Central memory CD8-positive, alpha-beta T cell (primary cell): ENCODE data around the gene TEX264.

ENCODE experiments used
- ATAC-seq: fragments of 150-1000 bp; cut with Tn5 transposase; replicated peaks from 2 replicates; pipeline ENCODE4 v1.10.0; 2022; ENCODE audit warnings: mild to moderate bottlenecking, moderate FRiP score, moderate number of reproducible peaks; ENCODE audit not compliant: poor library complexity, severe bottlenecking; ENCODE audit errors: extremely low read depth
- DNase-seq, 2 donors: peaks; one replicate each; pipeline ENCODE4 v3.0.0; 2021; ENCODE audit warnings: low spot score in 2 of 2
- H3K27ac Mint-ChIP-seq: one replicate; pipeline ENCODE4 v1.8.0; 2022; ENCODE audit warnings: low read depth, mild to moderate bottlenecking, moderate library complexity, mixed read lengths
- H3K27me3 Mint-ChIP-seq: one replicate; pipeline ENCODE4 v1.8.0; 2022; ENCODE audit warnings: mixed read lengths
- H3K36me3 Mint-ChIP-seq: one replicate; pipeline ENCODE4 v1.8.0; 2022; ENCODE audit warnings: mild to moderate bottlenecking, moderate library complexity, mixed read lengths; ENCODE audit not compliant: insufficient read depth
- H3K4me1 Mint-ChIP-seq: one replicate; pipeline ENCODE4 v1.8.0; 2022; ENCODE audit warnings: mixed read lengths
- H3K4me3 Mint-ChIP-seq: one replicate; pipeline ENCODE4 v1.8.0; 2022; ENCODE audit warnings: mild to moderate bottlenecking, moderate library complexity, mixed read lengths
- H3K9me3 Mint-ChIP-seq: one replicate; pipeline ENCODE4 v1.8.0; 2022; ENCODE audit warnings: mixed read lengths

The TEX264 gene

GRCh38 chr3:51687431-51688205, 16.6 kb downstream of the TEX264 start:
- no peaks in the 10 kb centered on the region for H3K9me3 Mint-ChIP-seq
- H3K27ac Mint-ChIP-seq = peak overlapping the region; percentile 91
- H3K36me3 Mint-ChIP-seq = peaks cover 23% of the 10 kb centered on the region
- peaks cover 77% of the 10 kb centered on the region for H3K4me1 Mint-ChIP-seq
- no peaks in the 10 kb centered on the region for H3K27me3 Mint-ChIP-seq
- peak overlapping the region; percentile 73 for H3K4me3 Mint-ChIP-seq
- ATAC-seq (no peak), DNase-seq (no peak)

GRCh38 chr3:51688206-51688600, 17.2 kb downstream of the TEX264 start:
- H3K4me1 Mint-ChIP-seq = peaks cover 72% of the 10 kb centered on the region
- no peak for DNase-seq
- no peaks in the 10 kb centered on the region for H3K27me3 Mint-ChIP-seq
- H3K36me3 Mint-ChIP-seq = peaks cover 23% of the 10 kb centered on the region
- peak overlapping the region; percentile 91 for H3K27ac Mint-ChIP-seq
- ATAC-seq = no peak
- no peaks in the 10 kb centered on the region for H3K9me3 Mint-ChIP-seq
- no peak overlapping the region for H3K4me3 Mint-ChIP-seq

- no peak overlapping the region for H3K27ac Mint-ChIP-seq
- DNase-seq (no peak), ATAC-seq (no peak)
- H3K4me1 Mint-ChIP-seq = peaks cover 56% of the 10 kb centered on the region
- H3K9me3 Mint-ChIP-seq = no peaks in the 10 kb centered on the region
- peaks cover 21% of the 10 kb centered on the region for H3K36me3 Mint-ChIP-seq
- H3K27me3 Mint-ChIP-seq = no peaks in the 10 kb centered on the region
- no peak overlapping the region for H3K4me3 Mint-ChIP-seq
These were observed 20.0 kb downstream of the TEX264 start for GRCh38 chr3:51691021-51691420.

- Mint-ChIP-seq H3K27me3 (no peaks in the 10 kb centered on the region), H3K27ac (peak overlapping the region; percentile 82), H3K36me3 (peaks cover 13% of the 10 kb centered on the region), H3K4me1 (peaks cover 47% of the 10 kb centered on the region), H3K9me3 (no peaks in the 10 kb centered on the region), H3K4me3 (no peak overlapping the region)
- DNase-seq (no peak), ATAC-seq (no peak)
These were observed 20.9 kb downstream of the TEX264 start for GRCh38 chr3:51691949-51692348.

GRCh38 chr3:51692980-51693395, 21.9 kb downstream of the TEX264 start:
- Mint-ChIP-seq H3K36me3 (peaks cover 17% of the 10 kb centered on the region), H3K27ac (peak overlapping the region; percentile 82), H3K4me1 (peaks cover 38% of the 10 kb centered on the region), H3K4me3 (peak overlapping the region; percentile 47), H3K9me3 (no peaks in the 10 kb centered on the region), H3K27me3 (no peaks in the 10 kb centered on the region)
- DNase-seq = peak in 1 of 2 donors; percentile 24
- ATAC-seq = peak; percentile 94

GRCh38 chr3:51696954-51697353, 25.9 kb downstream of the TEX264 start:
- peaks cover 18% of the 10 kb centered on the region for H3K36me3 Mint-ChIP-seq
- H3K9me3 Mint-ChIP-seq = no peaks in the 10 kb centered on the region
- ATAC-seq (no peak), DNase-seq (no peak)
- H3K27ac Mint-ChIP-seq = no peak overlapping the region
- no peaks in the 10 kb centered on the region for H3K27me3 Mint-ChIP-seq
- no peak overlapping the region for H3K4me3 Mint-ChIP-seq
- peaks cover 29% of the 10 kb centered on the region for H3K4me1 Mint-ChIP-seq

GRCh38 chr3:51698209-51698608, 27.2 kb downstream of the TEX264 start:
- H3K9me3 Mint-ChIP-seq = no peaks in the 10 kb centered on the region
- no peak overlapping the region for H3K4me3 Mint-ChIP-seq
- no peaks in the 10 kb centered on the region for H3K27me3 Mint-ChIP-seq
- H3K27ac Mint-ChIP-seq = peak overlapping the region; percentile 49
- ATAC-seq (no peak), DNase-seq (no peak)
- H3K4me1 Mint-ChIP-seq = peaks cover 21% of the 10 kb centered on the region
- peaks cover 22% of the 10 kb centered on the region for H3K36me3 Mint-ChIP-seq

- H3K36me3 Mint-ChIP-seq = peaks cover 24% of the 10 kb centered on the region
- ATAC-seq (no peak), DNase-seq (no peak)
- no peak overlapping the region for H3K27ac Mint-ChIP-seq
- H3K27me3 Mint-ChIP-seq = no peaks in the 10 kb centered on the region
- H3K9me3 Mint-ChIP-seq = no peaks in the 10 kb centered on the region
- H3K4me1 Mint-ChIP-seq = peaks cover 17% of the 10 kb centered on the region
- no peak overlapping the region for H3K4me3 Mint-ChIP-seq
These were observed 29.4 kb downstream of the TEX264 start for GRCh38 chr3:51700403-51700802.

GRCh38 chr3:51702156-51702555, 31.1 kb downstream of the TEX264 start:
- ATAC-seq = no peak
- no peaks in the 10 kb centered on the region for H3K9me3 Mint-ChIP-seq
- no peak for DNase-seq
- H3K27ac Mint-ChIP-seq = no peak overlapping the region
- H3K36me3 Mint-ChIP-seq = peaks cover 23% of the 10 kb centered on the region
- H3K4me3 Mint-ChIP-seq = no peak overlapping the region
- H3K27me3 Mint-ChIP-seq = no peaks in the 10 kb centered on the region
- peaks cover 27% of the 10 kb centered on the region for H3K4me1 Mint-ChIP-seq

- H3K4me3 Mint-ChIP-seq = no peak overlapping the region
- H3K36me3 Mint-ChIP-seq = peaks cover 16% of the 10 kb centered on the region
- no peak overlapping the region for H3K27ac Mint-ChIP-seq
- H3K9me3 Mint-ChIP-seq = no peaks in the 10 kb centered on the region
- DNase-seq = no peak
- peaks cover 30% of the 10 kb centered on the region for H3K4me1 Mint-ChIP-seq
- ATAC-seq = no peak
- no peaks in the 10 kb centered on the region for H3K27me3 Mint-ChIP-seq
These were observed 32.2 kb downstream of the TEX264 start for GRCh38 chr3:51703068-51703760.

- Mint-ChIP-seq H3K4me1 (peaks cover 34% of the 10 kb centered on the region), H3K27ac (no peak overlapping the region), H3K36me3 (peaks cover 13% of the 10 kb centered on the region), H3K9me3 (no peaks in the 10 kb centered on the region), H3K4me3 (no peak overlapping the region), H3K27me3 (no peaks in the 10 kb centered on the region)
- ATAC-seq (no peak), DNase-seq (no peak)
These were observed 32.9 kb downstream of the TEX264 start for GRCh38 chr3:51703761-51704510.

GRCh38 chr3:51704511-51704950, 33.5 kb downstream of the TEX264 start:
- Mint-ChIP-seq H3K27ac (no peak overlapping the region), H3K9me3 (no peaks in the 10 kb centered on the region), H3K4me3 (no peak overlapping the region), H3K4me1 (peaks cover 30% of the 10 kb centered on the region), H3K27me3 (no peaks in the 10 kb centered on the region), H3K36me3 (peaks cover 11% of the 10 kb centered on the region)
- DNase-seq = no peak
- no peak for ATAC-seq
